ENCODE data around the gene PEA15. TPM values are rescaled to one million over a fixed set of nuclear protein-coding genes. Genes with fewer than 3 reads are reported as not detected.
A peak's percentile ranks its signal among the peaks of the same experiment; 100 is the strongest.

The PEA15 gene
- total RNA-seq, 1 experiment from 2014 or later = 51.9 TPM

DNA sequence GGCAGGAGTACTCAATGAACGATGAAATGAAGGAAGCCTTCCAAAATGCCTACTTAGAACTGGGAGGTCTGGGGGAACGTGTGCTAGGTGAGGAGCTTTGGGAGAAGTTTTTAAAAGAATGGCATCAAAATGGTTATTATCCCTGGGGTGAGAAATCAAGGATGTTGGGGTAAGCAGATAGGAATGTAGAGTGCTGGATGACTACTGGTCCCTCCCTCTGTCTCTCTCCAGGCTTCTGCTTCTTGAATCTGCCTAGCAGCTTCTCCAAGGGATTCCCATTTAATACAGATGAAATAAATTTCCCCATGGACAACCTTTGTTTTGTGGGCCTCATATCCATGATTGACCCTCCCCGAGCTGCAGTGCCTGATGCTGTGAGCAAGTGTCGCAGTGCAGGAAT is 33.8 kb upstream of the PEA15 start:
- in situ Hi-C loops (cut with HindIII; ENCODE audit: low pct_unique_long_range_greater_than_20kb, low sequenced_read_pairs) = no loop called here
- no peak for DNase-seq (ENCODE audit: low read depth, low spot score)

DNA sequence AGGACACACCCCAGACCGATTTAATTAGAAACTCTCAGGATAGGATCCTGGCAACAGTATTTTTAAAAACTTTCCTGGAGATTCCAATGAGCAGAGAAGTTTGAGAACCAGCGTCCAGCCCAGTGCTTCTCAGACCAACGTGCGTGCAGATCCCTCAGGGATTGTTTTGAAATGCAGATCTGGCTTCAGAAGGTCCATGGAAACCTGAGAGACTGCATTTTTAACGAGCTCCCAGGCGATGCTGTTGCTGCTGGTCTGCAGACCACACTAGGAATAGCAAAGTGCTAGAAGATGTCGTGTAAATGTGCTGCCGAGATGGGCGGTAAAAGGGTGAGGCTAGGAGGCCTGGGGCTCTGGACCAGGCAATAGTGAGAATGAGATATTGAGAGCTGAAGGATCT is 33.2 kb upstream of the PEA15 start:
- in situ Hi-C loops (cut with HindIII; ENCODE audit: low pct_unique_long_range_greater_than_20kb, low sequenced_read_pairs) = no loop called here
- no peak for DNase-seq (ENCODE audit: low read depth, low spot score)

DNA sequence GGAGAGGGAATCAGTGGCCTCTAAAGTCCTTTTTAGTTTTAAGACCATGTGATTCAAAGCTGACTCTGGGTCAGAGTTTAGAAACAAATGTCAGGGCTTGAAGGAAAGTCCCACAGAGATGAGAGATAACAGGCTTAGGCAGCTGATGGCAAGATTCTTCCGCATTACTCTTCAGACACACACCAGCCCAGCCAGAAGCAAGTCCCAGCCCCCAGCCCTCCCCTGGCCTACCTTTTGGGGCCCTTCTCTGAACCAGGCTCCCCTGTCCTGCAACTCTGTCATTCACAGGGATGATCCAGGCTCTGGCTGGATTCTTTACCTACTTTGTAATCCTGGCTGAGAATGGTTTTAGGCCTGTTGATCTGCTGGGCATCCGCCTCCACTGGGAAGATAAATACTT is 28.0 kb upstream of the PEA15 start:
- in situ Hi-C loops (cut with HindIII; ENCODE audit: low pct_unique_long_range_greater_than_20kb, low sequenced_read_pairs) = no loop called here
- DNase-seq (ENCODE audit: low read depth, low spot score) = no peak

DNA sequence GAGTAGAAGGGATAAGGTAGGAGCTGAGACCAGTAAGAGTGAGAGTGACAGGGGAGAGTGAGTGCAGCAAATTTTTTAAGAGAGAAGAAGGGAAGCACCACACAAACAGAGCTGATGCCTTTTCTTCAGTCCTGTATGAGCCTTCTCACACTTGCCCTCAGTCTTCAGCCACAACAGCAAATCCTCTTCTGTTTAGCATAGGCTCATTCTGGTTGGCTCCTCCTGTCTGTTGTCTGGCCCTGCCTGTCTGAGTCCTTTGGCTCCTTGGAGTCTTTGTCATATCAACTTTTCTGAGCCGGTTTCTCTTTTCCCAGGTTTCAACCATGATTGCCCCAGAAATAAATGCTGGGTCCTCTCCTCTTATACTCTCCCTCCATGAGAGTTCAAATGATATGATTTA is 27.5 kb upstream of the PEA15 start:
- DNase-seq (ENCODE audit: low read depth, low spot score) = no peak
- in situ Hi-C loops (cut with HindIII; ENCODE audit: low pct_unique_long_range_greater_than_20kb, low sequenced_read_pairs) = no loop called here

DNA sequence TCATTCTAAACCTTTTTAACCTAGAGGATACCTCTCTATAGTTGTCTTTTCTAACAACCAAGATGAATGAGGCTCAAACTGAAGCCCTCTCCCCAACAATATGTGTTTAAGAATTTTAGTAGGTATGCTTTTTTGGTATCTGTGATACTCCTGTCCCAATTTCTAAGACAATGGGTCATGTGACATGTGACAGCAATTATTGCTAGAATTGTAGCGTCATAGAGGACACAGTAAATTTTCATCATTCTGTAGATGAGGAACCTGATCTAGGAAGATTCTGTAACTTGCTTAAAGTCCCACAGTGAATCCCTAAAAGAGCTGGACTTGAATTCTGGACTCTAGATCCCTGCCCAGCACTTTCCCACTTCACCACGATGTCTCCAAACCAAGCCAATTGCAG is 26.5 kb upstream of the PEA15 start:
- in situ Hi-C loops (cut with HindIII; ENCODE audit: low pct_unique_long_range_greater_than_20kb, low sequenced_read_pairs) = no loop called here
- no peak for DNase-seq (ENCODE audit: low read depth, low spot score)

DNA sequence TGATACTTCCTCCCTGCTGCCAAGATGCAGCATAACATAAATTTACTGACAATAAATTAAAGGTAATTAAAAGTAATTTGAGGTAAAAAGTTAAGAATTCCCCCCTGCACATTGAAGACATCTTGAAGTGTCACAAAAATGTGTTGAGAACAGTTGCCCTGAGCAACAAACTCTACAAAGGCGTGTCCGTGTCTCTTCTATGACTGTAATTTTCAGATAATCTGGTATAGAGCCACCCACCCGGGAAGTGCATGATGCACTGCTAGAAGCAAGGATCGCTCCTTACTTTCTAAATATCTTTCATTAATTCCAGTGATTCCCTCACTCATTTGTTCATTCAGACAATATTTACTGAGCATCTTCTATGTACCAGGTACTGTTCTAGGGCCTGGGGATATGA is 25.8 kb upstream of the PEA15 start:
- DNase-seq (ENCODE audit: low read depth, low spot score) = no peak
- in situ Hi-C loops (cut with HindIII; ENCODE audit: low pct_unique_long_range_greater_than_20kb, low sequenced_read_pairs) = no loop called here

DNA sequence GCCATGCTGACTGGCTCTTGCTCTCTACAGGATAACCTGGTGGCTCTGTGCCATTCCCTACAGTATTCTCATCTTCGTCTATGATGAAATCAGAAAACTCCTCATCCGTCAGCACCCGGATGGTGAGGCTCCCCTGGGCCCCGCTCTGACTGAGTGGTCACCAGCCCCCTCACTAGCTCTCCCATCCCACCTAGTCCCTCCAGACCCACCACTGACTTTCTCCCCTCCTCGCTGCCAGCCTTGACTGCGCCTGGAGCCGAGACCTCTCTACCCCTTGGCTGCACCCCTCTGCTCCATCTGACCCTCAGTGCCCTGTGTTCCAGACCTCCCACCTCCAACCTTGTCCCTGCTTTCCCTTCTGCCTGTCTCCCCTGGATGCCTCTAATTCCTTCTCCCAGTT is 18.9 kb upstream of the PEA15 start:
- no peak for DNase-seq (ENCODE audit: low read depth, low spot score)
- in situ Hi-C loops (cut with HindIII; ENCODE audit: low pct_unique_long_range_greater_than_20kb, low sequenced_read_pairs) = no loop called here

DNA sequence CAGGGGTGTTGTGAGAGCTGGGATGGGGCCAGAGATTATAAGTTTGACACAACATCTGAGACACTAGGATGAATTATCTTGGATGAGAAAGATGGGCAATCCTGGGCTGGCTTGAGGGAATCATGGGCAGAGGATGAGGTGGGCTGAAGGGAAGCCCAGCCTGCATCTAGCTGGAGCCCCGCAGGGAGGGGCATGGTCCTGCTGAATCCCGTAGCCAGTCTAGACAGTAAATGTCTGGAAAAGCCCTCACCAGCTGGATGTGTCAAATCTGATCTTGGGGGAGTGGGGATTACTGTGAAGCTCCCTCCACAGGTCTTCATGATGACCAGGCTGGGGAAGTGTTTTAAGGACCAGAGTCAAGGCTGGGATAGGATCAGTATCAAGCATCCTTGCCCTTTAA is 18.5 kb upstream of the PEA15 start:
- in situ Hi-C loops (cut with HindIII; ENCODE audit: low pct_unique_long_range_greater_than_20kb, low sequenced_read_pairs) = no loop called here
- no peak for DNase-seq (ENCODE audit: low read depth, low spot score)

DNA sequence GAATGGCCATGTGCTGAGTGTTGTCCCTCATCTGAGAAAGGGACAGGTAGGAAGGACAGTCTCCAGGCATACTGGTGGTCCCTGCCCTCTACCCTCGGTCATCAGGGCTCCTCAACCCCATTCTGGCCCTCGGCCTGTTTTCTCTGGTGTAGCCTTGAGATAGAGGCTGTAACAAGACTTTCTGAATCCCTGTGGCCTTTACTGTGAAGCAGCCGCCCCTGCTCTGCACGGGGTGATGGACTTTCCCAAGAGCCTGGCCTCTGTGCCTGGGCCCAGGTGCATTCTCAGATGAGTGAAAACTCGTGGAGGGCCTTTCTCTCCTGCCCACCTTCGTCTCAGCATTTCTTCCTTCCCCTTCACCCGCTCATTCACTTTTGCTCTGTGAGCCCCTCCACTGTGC is 17.8 kb upstream of the PEA15 start:
- no peak for DNase-seq (ENCODE audit: low read depth, low spot score)
- in situ Hi-C loops (cut with HindIII; ENCODE audit: low pct_unique_long_range_greater_than_20kb, low sequenced_read_pairs) = no loop called here

DNA sequence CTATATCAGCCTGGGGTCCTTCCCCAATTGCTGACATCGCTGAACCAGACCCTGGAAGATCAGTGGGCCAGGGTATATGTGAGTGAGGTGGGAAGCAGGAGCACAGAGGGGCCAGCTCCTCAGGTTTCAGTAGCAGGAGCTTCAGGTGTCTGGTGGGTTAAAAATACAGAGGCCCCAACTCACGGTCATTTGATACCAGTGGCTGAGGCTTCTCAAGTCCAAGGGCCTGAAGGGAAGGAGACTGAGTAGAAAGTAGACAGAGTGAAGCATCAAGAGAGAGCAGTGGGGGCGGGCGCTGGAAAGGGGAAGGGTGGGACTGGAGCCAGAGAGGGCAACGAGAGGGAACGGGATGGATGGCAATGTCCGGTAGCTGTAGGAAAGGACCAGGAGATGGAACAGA is 16.8 kb upstream of the PEA15 start:
- no peak for DNase-seq (ENCODE audit: low read depth, low spot score)
- in situ Hi-C loops (cut with HindIII; ENCODE audit: low pct_unique_long_range_greater_than_20kb, low sequenced_read_pairs) = no loop called here

DNA sequence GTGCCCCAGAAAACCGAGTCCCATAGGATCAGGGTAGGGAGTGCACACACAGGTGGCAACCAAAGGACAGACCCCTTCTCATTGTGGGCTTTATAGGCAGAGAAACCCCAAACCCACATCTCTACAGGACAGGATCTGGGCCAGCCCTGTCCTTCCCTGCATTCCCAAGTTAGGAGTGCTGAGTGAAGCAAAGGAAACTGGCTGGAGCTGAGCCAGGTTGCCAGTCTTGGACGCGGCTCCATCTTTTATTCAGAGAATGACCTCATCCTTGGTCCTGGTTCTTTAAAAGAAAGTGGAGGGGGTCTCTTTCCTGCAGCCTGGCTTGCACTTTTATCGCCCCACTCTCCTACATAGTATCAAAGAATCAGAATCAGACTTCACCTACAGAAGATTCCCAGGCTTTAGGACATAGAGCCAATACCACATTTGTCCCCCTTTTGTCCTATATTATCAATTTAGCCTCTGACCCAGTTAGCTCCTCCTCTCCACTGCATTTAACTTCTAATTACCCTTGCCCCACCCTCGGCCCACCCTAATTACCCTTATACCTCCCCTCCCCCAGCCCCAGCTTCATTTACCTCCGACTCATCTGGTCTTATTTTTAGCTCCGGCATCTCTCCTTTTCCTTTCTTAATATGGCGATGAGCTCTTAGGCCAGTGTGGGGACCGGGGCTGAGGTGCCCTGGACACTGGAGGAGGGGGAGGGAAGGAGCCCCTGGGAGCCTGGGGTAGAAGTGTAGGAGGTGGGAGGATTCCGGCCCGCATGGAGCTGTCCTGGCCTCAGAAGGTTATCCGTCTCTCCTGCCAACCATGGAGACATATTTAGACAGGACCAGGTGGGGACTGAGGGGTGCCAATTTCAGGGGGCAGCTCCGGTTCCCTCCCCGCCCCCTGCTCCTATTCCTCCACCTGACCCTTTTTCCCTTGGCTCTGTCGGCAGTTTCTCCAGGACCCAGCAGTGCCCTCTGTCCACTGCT is 15.2 kb upstream of the PEA15 start, which contains the start of gene CASQ1:
Gene CASQ1 (plus strand): TSS at position 927 of the 977 bp plus-strand sequence. CDS start 177 bp downstream, outside the sequence.
- in situ Hi-C loops (cut with HindIII; ENCODE audit: low pct_unique_long_range_greater_than_20kb, low sequenced_read_pairs) = no loop called here
- no peak for DNase-seq (ENCODE audit: low read depth, low spot score)

DNA sequence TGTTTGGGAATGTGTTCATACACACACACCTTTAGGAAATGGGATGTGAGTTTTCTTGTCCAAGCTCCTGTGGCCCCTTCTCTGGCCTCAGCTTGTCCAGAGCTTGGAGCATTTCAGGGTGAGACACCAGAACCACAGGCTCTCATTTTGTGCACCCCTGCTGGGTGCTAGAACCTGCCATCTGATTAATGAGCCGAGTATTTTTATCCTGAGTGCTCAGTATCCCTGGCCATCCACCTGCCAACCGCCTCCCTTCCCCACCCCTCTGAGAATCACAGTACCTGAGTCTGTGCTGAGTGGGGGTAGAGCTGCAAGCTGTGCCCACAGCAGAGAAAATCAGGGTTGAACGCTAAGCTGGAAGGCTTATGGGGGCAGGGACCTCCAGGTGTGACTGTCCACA is 13.4 kb upstream of the PEA15 start:
- in situ Hi-C loops (cut with HindIII; ENCODE audit: low pct_unique_long_range_greater_than_20kb, low sequenced_read_pairs) = no loop called here
- no peak for DNase-seq (ENCODE audit: low read depth, low spot score)

DNA sequence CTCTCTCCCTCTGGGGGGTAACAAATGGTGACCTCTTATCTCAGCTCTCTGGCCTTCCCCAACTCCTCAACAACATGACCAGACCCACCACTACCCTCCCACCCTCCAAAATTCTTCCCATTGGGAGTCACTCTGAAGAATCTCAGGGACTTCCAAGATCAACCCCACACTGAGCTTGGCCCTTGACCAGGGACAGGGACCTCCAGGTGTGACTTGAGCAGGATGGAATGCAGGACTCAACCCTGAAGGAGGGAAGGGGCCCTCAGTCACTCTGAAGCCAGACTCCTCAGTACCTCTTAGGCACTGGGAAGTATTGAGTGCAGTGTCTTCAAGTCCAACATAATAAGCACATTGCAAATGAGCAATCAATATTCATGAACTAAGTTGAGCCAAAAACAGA is 12.9 kb upstream of the PEA15 start:
- DNase-seq (ENCODE audit: low read depth, low spot score) = no peak
- in situ Hi-C loops (cut with HindIII; ENCODE audit: low pct_unique_long_range_greater_than_20kb, low sequenced_read_pairs) = no loop called here

DNA sequence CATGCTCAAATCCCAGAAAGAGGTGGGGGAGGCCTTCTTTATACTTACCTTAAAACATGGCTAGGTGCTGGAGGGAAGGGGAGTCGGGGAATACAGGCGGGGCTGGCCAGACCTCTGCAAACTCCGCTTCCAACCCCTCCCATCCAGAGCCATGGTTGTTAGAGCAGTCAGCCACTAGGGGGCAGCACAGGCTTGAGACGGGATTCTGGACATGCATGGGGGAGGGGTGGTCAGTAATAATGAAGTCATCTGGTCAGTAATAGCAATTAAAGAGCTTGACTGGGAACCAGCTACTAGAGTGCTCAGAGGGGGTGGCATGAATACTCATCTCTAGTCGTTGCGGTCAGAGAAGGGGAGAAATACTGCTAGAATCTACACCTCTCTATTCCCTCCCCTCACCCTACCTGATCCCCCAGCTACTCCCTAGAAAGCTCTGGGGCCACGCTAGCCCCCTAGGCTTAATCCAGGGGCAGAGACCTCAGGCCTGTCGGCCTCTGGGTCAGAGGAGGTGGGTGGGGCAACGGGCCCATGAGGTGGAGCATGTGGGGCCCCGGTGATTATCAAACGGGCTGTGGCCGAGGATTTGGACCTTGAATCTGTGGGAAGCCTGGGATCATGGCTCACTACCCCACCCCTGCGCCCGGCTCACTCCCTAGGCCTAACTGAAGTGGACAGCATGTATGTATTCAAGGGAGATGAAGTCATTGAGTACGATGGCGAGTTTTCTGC is 11.9 kb upstream of the PEA15 start:
- in situ Hi-C loops (cut with HindIII; ENCODE audit: low pct_unique_long_range_greater_than_20kb, low sequenced_read_pairs) = no loop called here
- DNase-seq (ENCODE audit: low read depth, low spot score) = peak; percentile 87

DNA sequence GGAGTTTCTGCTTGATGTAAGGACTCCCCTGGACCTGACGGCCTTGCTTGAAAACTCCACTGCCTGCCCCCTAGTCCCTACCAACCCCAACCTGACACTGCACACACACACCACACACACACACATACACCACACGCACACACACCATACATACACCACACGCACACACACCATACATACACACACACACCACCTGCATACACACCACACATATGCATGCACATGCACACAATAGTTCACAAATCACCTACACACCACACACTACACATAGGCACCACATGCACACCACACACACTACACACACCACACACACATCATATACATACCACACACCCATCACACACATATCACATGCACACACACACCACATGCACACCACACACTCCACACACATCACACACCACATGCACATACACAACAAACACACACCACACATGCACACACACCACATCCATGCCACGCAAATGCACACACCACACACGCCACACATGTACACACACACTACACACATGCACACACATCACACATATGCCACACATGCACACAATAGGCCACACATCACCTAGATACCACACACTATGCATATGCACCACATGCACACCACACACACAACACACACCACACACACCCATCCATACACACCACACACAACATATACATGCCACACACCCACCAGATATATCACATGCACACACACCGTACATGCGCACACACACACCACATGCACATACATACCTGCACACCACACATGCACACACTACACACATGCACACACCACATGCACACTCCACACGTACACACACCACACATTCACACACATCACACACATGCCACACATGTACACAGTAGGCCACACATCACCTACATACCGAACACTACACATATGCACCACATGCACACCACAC is 11.1 kb upstream of the PEA15 start:
- in situ Hi-C loops (cut with HindIII; ENCODE audit: low pct_unique_long_range_greater_than_20kb, low sequenced_read_pairs) = no loop called here
- no peak for DNase-seq (ENCODE audit: low read depth, low spot score)

DNA sequence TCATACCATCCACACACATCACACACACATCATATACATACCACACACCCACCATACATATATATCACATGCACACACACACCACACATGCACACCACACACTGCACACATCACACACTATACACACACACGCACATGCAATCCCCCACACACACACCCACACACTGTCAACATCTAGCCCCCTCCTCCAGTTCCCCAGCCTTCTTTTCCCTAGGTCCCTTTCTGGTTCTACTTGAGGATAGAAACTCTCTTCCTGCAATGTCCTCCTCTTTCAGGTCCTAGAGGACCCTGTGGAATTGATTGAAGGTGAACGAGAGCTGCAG is 10.5 kb upstream of the PEA15 start:
- in situ Hi-C loops (cut with HindIII; ENCODE audit: low pct_unique_long_range_greater_than_20kb, low sequenced_read_pairs) = no loop called here

DNA sequence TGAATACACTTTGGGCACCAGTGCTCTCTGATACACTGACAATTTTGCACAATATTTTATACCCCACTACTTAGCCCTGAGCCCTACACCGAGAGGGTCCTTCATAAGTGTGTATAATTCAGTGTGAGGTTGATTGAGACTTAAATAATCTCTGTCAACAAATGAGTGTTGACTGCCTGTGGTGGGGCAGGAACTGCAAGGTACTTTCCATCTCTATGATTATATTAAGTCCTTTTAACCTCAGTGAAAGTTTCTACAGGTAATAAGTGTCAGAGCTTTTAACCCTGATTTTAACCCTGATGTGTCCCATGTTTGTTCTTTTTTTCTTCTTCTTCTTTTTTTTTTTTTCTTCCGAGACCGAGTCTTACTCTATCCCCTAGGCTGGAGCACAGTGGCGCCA is 9.0 kb upstream of the PEA15 start:
- in situ Hi-C loops (cut with HindIII; ENCODE audit: low pct_unique_long_range_greater_than_20kb, low sequenced_read_pairs) = no loop called here
- DNase-seq (ENCODE audit: low read depth, low spot score) = no peak

More for the DNA sequence above, 10.5 kb upstream of the PEA15 start:
- DNase-seq (ENCODE audit: low read depth, low spot score) = no peak

DNA sequence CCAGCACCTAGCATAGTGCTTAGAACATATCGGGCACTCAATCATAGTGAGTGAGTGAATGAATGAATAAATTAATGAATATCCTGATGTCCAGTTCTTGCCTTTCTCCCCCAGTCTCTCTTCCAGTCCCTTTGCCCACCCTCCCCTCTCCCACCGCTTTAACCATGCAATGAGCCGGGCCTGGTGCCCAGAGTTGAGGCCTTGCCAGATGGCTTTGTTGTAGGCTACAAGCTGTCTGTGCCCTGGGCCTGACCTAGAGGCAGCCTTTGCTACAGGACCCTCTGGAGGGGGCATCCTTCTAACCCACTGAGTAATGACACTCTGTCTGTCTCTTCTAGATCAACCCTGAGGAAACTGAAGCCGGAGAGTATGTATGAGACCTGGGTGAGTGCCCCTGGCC is 8.0 kb upstream of the PEA15 start:
- in situ Hi-C loops (cut with HindIII; ENCODE audit: low pct_unique_long_range_greater_than_20kb, low sequenced_read_pairs) = no loop called here
- no peak for DNase-seq (ENCODE audit: low read depth, low spot score)
